ENCODE results near the gene BTBD17.

DNA sequence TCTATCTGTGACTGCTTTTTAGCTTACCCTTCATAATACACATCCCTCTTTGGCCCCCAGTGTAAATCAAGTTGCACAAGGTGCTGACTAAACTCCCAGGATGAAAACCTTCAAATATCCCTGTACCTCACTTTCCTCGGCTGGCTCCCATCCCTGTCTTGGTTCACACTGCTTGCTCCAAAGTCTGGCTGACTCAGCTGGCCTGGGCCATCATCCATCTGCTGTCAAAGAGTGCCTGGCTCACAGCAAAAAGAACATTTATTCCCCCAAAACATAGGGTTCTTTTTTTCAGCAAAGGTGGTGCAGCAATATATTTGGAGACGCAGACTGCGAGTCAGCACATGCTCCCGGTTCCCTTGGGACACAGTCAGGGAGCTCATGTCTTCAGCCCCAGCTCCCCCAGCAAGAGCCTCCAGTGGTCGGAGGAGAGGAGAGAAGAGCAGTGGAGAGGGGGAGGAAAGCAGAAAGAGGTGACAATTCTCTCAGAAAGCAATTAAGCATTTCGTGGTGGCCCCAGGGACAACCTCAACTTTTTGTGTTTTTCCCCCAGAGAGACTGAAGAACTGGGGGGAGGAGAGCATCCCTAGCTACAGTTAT is 31.8 kb upstream of the BTBD17 start:
- TF ChIP-seq, protein P1, sequence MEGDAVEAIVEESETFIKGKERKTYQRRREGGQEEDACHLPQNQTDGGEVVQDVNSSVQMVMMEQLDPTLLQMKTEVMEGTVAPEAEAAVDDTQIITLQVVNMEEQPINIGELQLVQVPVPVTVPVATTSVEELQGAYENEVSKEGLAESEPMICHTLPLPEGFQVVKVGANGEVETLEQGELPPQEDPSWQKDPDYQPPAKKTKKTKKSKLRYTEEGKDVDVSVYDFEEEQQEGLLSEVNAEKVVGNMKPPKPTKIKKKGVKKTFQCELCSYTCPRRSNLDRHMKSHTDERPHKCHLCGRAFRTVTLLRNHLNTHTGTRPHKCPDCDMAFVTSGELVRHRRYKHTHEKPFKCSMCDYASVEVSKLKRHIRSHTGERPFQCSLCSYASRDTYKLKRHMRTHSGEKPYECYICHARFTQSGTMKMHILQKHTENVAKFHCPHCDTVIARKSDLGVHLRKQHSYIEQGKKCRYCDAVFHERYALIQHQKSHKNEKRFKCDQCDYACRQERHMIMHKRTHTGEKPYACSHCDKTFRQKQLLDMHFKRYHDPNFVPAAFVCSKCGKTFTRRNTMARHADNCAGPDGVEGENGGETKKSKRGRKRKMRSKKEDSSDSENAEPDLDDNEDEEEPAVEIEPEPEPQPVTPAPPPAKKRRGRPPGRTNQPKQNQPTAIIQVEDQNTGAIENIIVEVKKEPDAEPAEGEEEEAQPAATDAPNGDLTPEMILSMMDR (IDR thresholded peaks at IDR 0.05): no peak
- TF ChIP-seq POLR2A (IDR thresholded peaks at IDR 0.05): no peak
